Astrocyte (in vitro differentiated cells and primary cell): ENCODE measurements around the gene POLG2. TPM values are rescaled to one million over a fixed set of nuclear protein-coding genes. Genes with fewer than 3 reads are reported as not detected.
A peak's percentile ranks its signal among the peaks of the same experiment; 100 is the strongest.

Experiments used
- DNase-seq: peaks from one replicate; pipeline ENCODE4 v3.0.0-alpha.2; 2010; ENCODE audit warnings: low read depth
- FAIRE-seq: peaks from 2 replicates; lab custom pipeline; 2011; peaks lifted over from hg19 to GRCh38; lab: Jason Lieb, UNC
- H2AFZ ChIP-seq: 2 replicates; pipeline ENCODE4 v1.6.0; 2012; ENCODE audit warnings: low read depth, low read length, inconsistent platforms
- H3K27ac ChIP-seq: 2 replicates; pipeline ENCODE4 v1.5.1; 2011; ENCODE audit warnings: low read depth, low read length, inconsistent platforms
- H3K27me3 ChIP-seq: 2 replicates; pipeline ENCODE4 v1.6.0; 2011; ENCODE audit warnings: low read length, inconsistent platforms; ENCODE audit not compliant: insufficient read depth
- H3K36me3 ChIP-seq: 2 replicates; pipeline ENCODE4 v1.5.1; 2011; ENCODE audit warnings: low read length, inconsistent platforms; ENCODE audit not compliant: insufficient read depth
- H3K4me1 ChIP-seq: 2 replicates; pipeline ENCODE4 v1.5.1; 2011; ENCODE audit warnings: low read length, inconsistent platforms; ENCODE audit not compliant: insufficient read depth
- H3K4me2 ChIP-seq: 2 replicates; pipeline ENCODE4 v1.6.0; 2012; ENCODE audit warnings: low read length, inconsistent platforms
- H3K4me3 ChIP-seq: 2 replicates; pipeline ENCODE4 v1.5.1; 2011; ENCODE audit warnings: low read depth, mild to moderate bottlenecking, low read length, inconsistent platforms; ENCODE audit not compliant: insufficient read depth
- H3K79me2 ChIP-seq: 2 replicates; pipeline ENCODE4 v1.6.0; 2012; ENCODE audit warnings: mild to moderate bottlenecking, low read length, inconsistent platforms; ENCODE audit not compliant: insufficient read depth
- H3K9ac ChIP-seq: 2 replicates; pipeline ENCODE4 v1.6.0; 2012; ENCODE audit warnings: mild to moderate bottlenecking, low read length, inconsistent platforms
- H3K9me3 ChIP-seq: 2 replicates; pipeline ENCODE4 v1.5.1; 2012; ENCODE audit warnings: low read depth, mild to moderate bottlenecking, low read length, inconsistent platforms; ENCODE audit not compliant: insufficient read depth
- H4K20me1 ChIP-seq: 2 replicates; pipeline ENCODE4 v1.6.0; 2012; ENCODE audit warnings: low read length, inconsistent platforms; ENCODE audit not compliant: insufficient read depth
- H3K27ac Mint-ChIP-seq: one replicate; pipeline ENCODE4 v1.8.0; 2021; ENCODE audit warnings: mild to moderate bottlenecking, mixed read lengths; ENCODE audit not compliant: unreplicated experiment
- H3K27me3 Mint-ChIP-seq: one replicate; pipeline ENCODE4 v1.8.0; 2021; ENCODE audit warnings: low read depth, mixed read lengths; ENCODE audit not compliant: unreplicated experiment
- H3K36me3 Mint-ChIP-seq: one replicate; pipeline ENCODE4 v1.8.0; 2021; ENCODE audit warnings: low read depth, mixed read lengths; ENCODE audit not compliant: unreplicated experiment
- H3K4me1 Mint-ChIP-seq: one replicate; pipeline ENCODE4 v1.8.0; 2021; ENCODE audit warnings: low read depth, mixed read lengths; ENCODE audit not compliant: unreplicated experiment
- H3K4me3 Mint-ChIP-seq: one replicate; pipeline ENCODE4 v1.8.0; 2021; ENCODE audit warnings: mild to moderate bottlenecking, moderate library complexity, mixed read lengths; ENCODE audit not compliant: unreplicated experiment
- H3K9me3 Mint-ChIP-seq: one replicate; pipeline ENCODE4 v1.8.0; 2021; ENCODE audit warnings: mild to moderate bottlenecking, mixed read lengths; ENCODE audit not compliant: unreplicated experiment
- CTCF ChIP-seq: IDR thresholded peaks from 2 replicates; pipeline ENCODE4 v1.5.1; 2011; ENCODE audit warnings: low read depth, mild to moderate bottlenecking, inconsistent platforms, low read length, moderate library complexity; ENCODE audit not compliant: insufficient read depth
- EZH2 ChIP-seq: IDR thresholded peaks from 2 replicates; pipeline ENCODE4 v1.6.1; 2012; ENCODE audit warnings: mild to moderate bottlenecking, low read length, inconsistent platforms; ENCODE audit not compliant: insufficient read depth
- total RNA-seq: library from RNA; stranded (reverse); gene quantifications from 2 replicates; pipeline ENCODE4 v1.2.1, GENCODE V29; 2021

POLG2 gene
- total RNA-seq, 1 donor from 2014 or later, result 16.2 TPM

- Mint-ChIP-seq H3K4me1 (peaks cover 51% of the 10 kb centered on the region), H3K36me3 (peaks cover 21% of the 10 kb centered on the region), H3K27ac (peak overlapping the region; percentile 50), H3K27me3 (no peaks in the 10 kb centered on the region), H3K9me3 (no peaks in the 10 kb centered on the region), H3K4me3 (peak overlapping the region; percentile 30)
- Histone ChIP-seq H3K9ac (peak overlapping the region; percentile 6), H3K9me3 (no peaks in the 10 kb centered on the region), H3K36me3 (peaks cover 71% of the 10 kb centered on the region), H3K27ac (no peak overlapping the region), H3K4me1 (peaks cover 45% of the 10 kb centered on the region), H3K4me2 (peak overlapping the region; percentile 12), H4K20me1 (peaks cover 79% of the 10 kb centered on the region), H2AFZ (no peak overlapping the region), H3K79me2 (peaks cover 80% of the 10 kb centered on the region), H3K4me3 (no peak overlapping the region), H3K27me3 (no peaks in the 10 kb centered on the region)
- FAIRE-seq, result no peak
- no peak for TF ChIP-seq EZH2
- no peak for TF ChIP-seq CTCF
- peak; percentile 47 for DNase-seq
Observed at GRCh38 chr17:64499805-64500486, 3.1 kb upstream of the POLG2 start.

- Mint-ChIP-seq H3K4me1 (peaks cover 54% of the 10 kb centered on the region), H3K36me3 (peaks cover 12% of the 10 kb centered on the region)
- peaks cover 75% of the 10 kb centered on the region for H3K79me2 ChIP-seq
Observed at GRCh38 chr17:64498308-64499203, 1.7 kb upstream of the POLG2 start.

More at GRCh38 chr17:64498308-64499203, 1.7 kb upstream of the POLG2 start:
- Histone ChIP-seq H3K27me3 (no peaks in the 10 kb centered on the region), H3K9ac (peak overlapping the region; percentile 81), H3K4me3 (no peak overlapping the region), H3K9me3 (no peaks in the 10 kb centered on the region), H3K4me2 (peak overlapping the region; percentile 91), H3K4me1 (peaks cover 38% of the 10 kb centered on the region), H4K20me1 (peaks cover 72% of the 10 kb centered on the region), H3K36me3 (peaks cover 60% of the 10 kb centered on the region), H2AFZ (no peak overlapping the region), H3K27ac (peak overlapping the region; percentile 16)
- Mint-ChIP-seq H3K4me3 (peak overlapping the region; percentile 70), H3K27ac (peak overlapping the region; percentile 90), H3K9me3 (no peaks in the 10 kb centered on the region), H3K27me3 (no peaks in the 10 kb centered on the region)
- no peak for FAIRE-seq
- DNase-seq, result no peak
- TF ChIP-seq EZH2, result no peak
- TF ChIP-seq CTCF, result no peak
